ENCODE results near the gene PSMA5.
A peak's percentile ranks its signal among the peaks of the same experiment; 100 is the strongest.

The PSMA5 gene

DNA sequence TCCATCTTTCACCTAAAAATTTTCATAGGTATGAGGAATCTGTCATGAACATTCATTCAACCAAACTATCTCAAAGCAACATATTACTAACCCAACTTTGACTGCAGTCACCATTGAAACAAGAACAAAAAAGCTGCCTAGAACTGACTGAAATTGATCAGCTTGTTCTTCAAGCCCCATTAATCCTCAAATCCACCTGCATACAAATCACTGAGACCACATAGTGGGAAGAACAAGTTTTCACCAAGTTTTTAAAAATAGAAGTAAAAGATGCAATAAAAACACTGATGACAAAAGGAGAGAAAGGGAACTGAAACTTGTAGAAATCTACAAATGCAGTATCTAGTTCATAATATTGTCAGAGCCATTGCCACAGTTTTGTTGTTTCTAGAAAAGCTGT, 34.6 kb downstream of the PSMA5 start:
- peaks cover 3% of the 10 kb centered on the region for H3K79me1 ChIP-seq (ENCODE audit: low read length)
- H2AK5ac ChIP-seq (ENCODE audit: low read length), result no peak overlapping the region
- peaks cover 7 to 8% of the 10 kb centered on the region in 2 experiments for H3K4me1 ChIP-seq (ENCODE audit: control insufficient read depth in 1 of 2, insufficient read depth in 2 of 2, low read length in 2 of 2)
- no peaks in the 10 kb centered on the region for H3K27me3 ChIP-seq (ENCODE audit: insufficient read depth, low read length)
- H3K4me3 ChIP-seq (ENCODE audit: low read depth, low read length), result no peak overlapping the region
- no peak overlapping the region for H3K4ac ChIP-seq (ENCODE audit: low read depth, low read length)
- no peak overlapping the region for H3K4me2 ChIP-seq (ENCODE audit: low read length)
- H2BK12ac ChIP-seq (ENCODE audit: low read length), result no peak overlapping the region
- H4K91ac ChIP-seq (ENCODE audit: low read depth, low read length), result no peak overlapping the region
- H4K12ac ChIP-seq (ENCODE audit: low read depth, low read length), result no peak overlapping the region
- no peak overlapping the region for H3K23ac ChIP-seq (ENCODE audit: low read length)
- no peak overlapping the region for H2BK120ac ChIP-seq (ENCODE audit: insufficient read depth, low read length, poor library complexity)
- no peak overlapping the region for H3K14ac ChIP-seq (ENCODE audit: low read length)
- no peak overlapping the region for H4K8ac ChIP-seq (ENCODE audit: low read depth, low read length)
- H3K36me3 ChIP-seq (ENCODE audit: control insufficient read depth in 1 of 2, insufficient read depth in 2 of 2, low read length in 2 of 2), result peaks cover 0 to 2% of the 10 kb centered on the region in 2 experiments
- peaks cover 17% of the 10 kb centered on the region for H3K79me2 ChIP-seq (ENCODE audit: control insufficient read depth, insufficient read depth, low read length, poor library complexity)
- no peak overlapping the region for H3K9ac ChIP-seq (ENCODE audit: low read length)
- no peak overlapping the region for H3K18ac ChIP-seq (ENCODE audit: low read length)
- H3K9me3 ChIP-seq (ENCODE audit: insufficient read depth, low read depth, low read length), result no peaks in the 10 kb centered on the region
- no peak overlapping the region for H2BK5ac ChIP-seq (ENCODE audit: low read depth, low read length, poor library complexity)
- DNase-seq, result no peak
- no peak overlapping the region for H2AFZ ChIP-seq (ENCODE audit: insufficient read depth, low read length, poor library complexity)
- H3K27ac ChIP-seq (ENCODE audit: low read depth, low read length), result no peak overlapping the region

- no peak overlapping the region for H3K18ac ChIP-seq (ENCODE audit: low read length)
- H3K23ac ChIP-seq (ENCODE audit: low read length), result no peak overlapping the region
- H4K8ac ChIP-seq (ENCODE audit: low read depth, low read length), result no peak overlapping the region
- H3K4ac ChIP-seq (ENCODE audit: low read depth, low read length), result no peak overlapping the region
- no peak overlapping the region for H2BK5ac ChIP-seq (ENCODE audit: low read depth, low read length, poor library complexity)
- H3K79me2 ChIP-seq (ENCODE audit: control insufficient read depth, insufficient read depth, low read length, poor library complexity), result peaks cover 17% of the 10 kb centered on the region
- H4K91ac ChIP-seq (ENCODE audit: low read depth, low read length), result no peak overlapping the region
- peaks cover 0 to 2% of the 10 kb centered on the region in 2 experiments for H3K36me3 ChIP-seq (ENCODE audit: control insufficient read depth in 1 of 2, insufficient read depth in 2 of 2, low read length in 2 of 2)
- no peak overlapping the region for H4K12ac ChIP-seq (ENCODE audit: low read depth, low read length)
- no peak overlapping the region for H2AK5ac ChIP-seq (ENCODE audit: low read length)
- peaks cover 3 to 5% of the 10 kb centered on the region in 2 experiments for H3K4me1 ChIP-seq (ENCODE audit: control insufficient read depth in 1 of 2, insufficient read depth in 2 of 2, low read length in 2 of 2)
- H3K79me1 ChIP-seq (ENCODE audit: low read length), result no peaks in the 10 kb centered on the region
- no peak overlapping the region for H2BK12ac ChIP-seq (ENCODE audit: low read length)
- WGBS (ENCODE audit: extremely low coverage, insufficient coverage, insufficient read length), result no CpG with 5 or more reads among the region's 3 CpGs
- H3K27ac ChIP-seq (ENCODE audit: low read depth, low read length), result no peak overlapping the region
- H3K14ac ChIP-seq (ENCODE audit: low read length), result no peak overlapping the region
- DNase-seq, result no peak
- H3K4me2 ChIP-seq (ENCODE audit: low read length), result no peak overlapping the region
- H3K9me3 ChIP-seq (ENCODE audit: insufficient read depth, low read depth, low read length), result no peaks in the 10 kb centered on the region
- no peak overlapping the region for H3K9ac ChIP-seq (ENCODE audit: low read length)
- no peaks in the 10 kb centered on the region for H3K27me3 ChIP-seq (ENCODE audit: insufficient read depth, low read length)
- H3K4me3 ChIP-seq (ENCODE audit: low read depth, low read length), result no peak overlapping the region
- H2AFZ ChIP-seq (ENCODE audit: insufficient read depth, low read length, poor library complexity), result no peak overlapping the region
- H2BK120ac ChIP-seq (ENCODE audit: insufficient read depth, low read length, poor library complexity), result no peak overlapping the region
Observed at GRCh38 chr1:109391157-109391556, 35.1 kb downstream of the PSMA5 start.

DNA sequence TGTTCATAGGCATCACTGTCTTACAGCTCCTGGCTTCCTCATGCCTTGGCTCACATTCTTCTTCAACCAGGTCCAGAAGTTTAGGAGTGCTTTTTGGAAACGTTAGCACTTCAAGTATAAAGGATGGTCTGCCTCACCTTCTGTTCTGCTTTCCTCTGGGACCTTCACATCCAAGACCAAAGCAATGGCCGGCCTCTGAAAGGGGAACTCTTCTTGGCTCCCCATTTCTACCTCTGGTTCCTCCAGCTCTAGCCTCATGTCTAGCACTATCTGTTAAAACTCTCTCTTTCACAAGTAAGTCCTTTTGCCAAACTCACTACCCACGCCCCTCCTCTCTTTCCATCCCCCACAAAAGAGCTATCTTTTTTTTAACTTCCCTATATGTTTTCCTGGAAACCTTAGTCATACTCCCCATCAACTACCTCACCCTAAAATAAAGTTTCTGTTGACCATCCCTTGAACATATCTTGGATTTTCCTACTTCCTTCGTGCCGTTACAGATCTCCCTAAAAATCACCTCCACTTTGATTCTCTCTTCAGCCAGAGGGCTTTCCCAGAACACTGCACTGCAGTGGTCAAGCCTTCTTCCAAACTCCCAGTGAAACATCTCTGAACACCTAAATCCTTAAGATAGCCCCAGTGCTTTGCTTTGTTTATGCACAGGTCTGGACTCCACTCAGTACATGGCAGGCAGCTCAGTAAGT, 36.5 kb downstream of the PSMA5 start:
- H2AK5ac ChIP-seq (ENCODE audit: low read length), result no peak overlapping the region
- H3K79me1 ChIP-seq (ENCODE audit: low read length), result no peaks in the 10 kb centered on the region
- peaks cover 17% of the 10 kb centered on the region for H3K79me2 ChIP-seq (ENCODE audit: control insufficient read depth, insufficient read depth, low read length, poor library complexity)
- no peak overlapping the region for H4K8ac ChIP-seq (ENCODE audit: low read depth, low read length)
- no peak overlapping the region for H3K4me3 ChIP-seq (ENCODE audit: low read depth, low read length)
- no peak overlapping the region for H3K27ac ChIP-seq (ENCODE audit: low read depth, low read length)
- no peak for DNase-seq
- no peak overlapping the region for H3K9ac ChIP-seq (ENCODE audit: low read length)
- H3K23ac ChIP-seq (ENCODE audit: low read length), result no peak overlapping the region
- H2BK5ac ChIP-seq (ENCODE audit: low read depth, low read length, poor library complexity), result no peak overlapping the region
- H4K91ac ChIP-seq (ENCODE audit: low read depth, low read length), result no peak overlapping the region
- no peak overlapping the region for H2BK12ac ChIP-seq (ENCODE audit: low read length)
- no peaks in the 10 kb centered on the region for H3K27me3 ChIP-seq (ENCODE audit: insufficient read depth, low read length)
- peaks cover 0 to 2% of the 10 kb centered on the region in 2 experiments for H3K36me3 ChIP-seq (ENCODE audit: control insufficient read depth in 1 of 2, insufficient read depth in 2 of 2, low read length in 2 of 2)
- H3K9me3 ChIP-seq (ENCODE audit: insufficient read depth, low read depth, low read length), result no peaks in the 10 kb centered on the region
- H3K18ac ChIP-seq (ENCODE audit: low read length), result no peak overlapping the region
- H3K4me2 ChIP-seq (ENCODE audit: low read length), result no peak overlapping the region
- 100% methylated on average over 1 of the region's 5 CpGs for WGBS (ENCODE audit: extremely low coverage, insufficient coverage, insufficient read length)
- H3K14ac ChIP-seq (ENCODE audit: low read length), result no peak overlapping the region
- no peak overlapping the region for H2AFZ ChIP-seq (ENCODE audit: insufficient read depth, low read length, poor library complexity)
- peaks cover 3 to 5% of the 10 kb centered on the region in 2 experiments for H3K4me1 ChIP-seq (ENCODE audit: control insufficient read depth in 1 of 2, insufficient read depth in 2 of 2, low read length in 2 of 2)
- no peak overlapping the region for H4K12ac ChIP-seq (ENCODE audit: low read depth, low read length)
- H2BK120ac ChIP-seq (ENCODE audit: insufficient read depth, low read length, poor library complexity), result no peak overlapping the region
- H3K4ac ChIP-seq (ENCODE audit: low read depth, low read length), result peak overlapping the region; percentile 61

- Histone ChIP-seq H3K27ac (ENCODE audit: low read depth, low read length) (no peak overlapping the region), H4K12ac (ENCODE audit: low read depth, low read length) (no peak overlapping the region), H3K4ac (ENCODE audit: low read depth, low read length) (peak overlapping the region; percentile 61), H3K9ac (ENCODE audit: low read length) (no peak overlapping the region), H4K91ac (ENCODE audit: low read depth, low read length) (no peak overlapping the region), H2BK120ac (ENCODE audit: insufficient read depth, low read length, poor library complexity) (no peak overlapping the region), H2AFZ (ENCODE audit: insufficient read depth, low read length, poor library complexity) (no peak overlapping the region), H3K9me3 (ENCODE audit: insufficient read depth, low read depth, low read length) (no peaks in the 10 kb centered on the region), H2AK5ac (ENCODE audit: low read length) (no peak overlapping the region), H3K18ac (ENCODE audit: low read length) (no peak overlapping the region), H3K27me3 (ENCODE audit: insufficient read depth, low read length) (no peaks in the 10 kb centered on the region), H3K14ac (ENCODE audit: low read length) (no peak overlapping the region), H2BK5ac (ENCODE audit: low read depth, low read length, poor library complexity) (no peak overlapping the region), H3K23ac (ENCODE audit: low read length) (no peak overlapping the region), H3K79me1 (ENCODE audit: low read length) (no peaks in the 10 kb centered on the region), H3K4me3 (ENCODE audit: low read depth, low read length) (no peak overlapping the region), H3K4me2 (ENCODE audit: low read length) (no peak overlapping the region), H2BK12ac (ENCODE audit: low read length) (no peak overlapping the region), H3K36me3 (ENCODE audit: control insufficient read depth in 1 of 2, insufficient read depth in 2 of 2, low read length in 2 of 2) (peaks cover 2 to 3% of the 10 kb centered on the region in 2 experiments), H4K8ac (ENCODE audit: low read depth, low read length) (no peak overlapping the region), H3K4me1 (ENCODE audit: control insufficient read depth in 1 of 2, insufficient read depth in 2 of 2, low read length in 2 of 2) (peaks cover 3 to 5% of the 10 kb centered on the region in 2 experiments), H3K79me2 (ENCODE audit: control insufficient read depth, insufficient read depth, low read length, poor library complexity) (peaks cover 17% of the 10 kb centered on the region)
- DNase-seq, result no peak
- no CpG with 5 or more reads among the region's 7 CpGs for WGBS (ENCODE audit: extremely low coverage, insufficient coverage, insufficient read length)
Observed at GRCh38 chr1:109388884-109389637, 37.2 kb downstream of the PSMA5 start.

Measured in trophoblast cell (in vitro differentiated cells and primary cell).